Measurements from ENCODE around the gene VAV1.

The VAV1 gene, protein sequence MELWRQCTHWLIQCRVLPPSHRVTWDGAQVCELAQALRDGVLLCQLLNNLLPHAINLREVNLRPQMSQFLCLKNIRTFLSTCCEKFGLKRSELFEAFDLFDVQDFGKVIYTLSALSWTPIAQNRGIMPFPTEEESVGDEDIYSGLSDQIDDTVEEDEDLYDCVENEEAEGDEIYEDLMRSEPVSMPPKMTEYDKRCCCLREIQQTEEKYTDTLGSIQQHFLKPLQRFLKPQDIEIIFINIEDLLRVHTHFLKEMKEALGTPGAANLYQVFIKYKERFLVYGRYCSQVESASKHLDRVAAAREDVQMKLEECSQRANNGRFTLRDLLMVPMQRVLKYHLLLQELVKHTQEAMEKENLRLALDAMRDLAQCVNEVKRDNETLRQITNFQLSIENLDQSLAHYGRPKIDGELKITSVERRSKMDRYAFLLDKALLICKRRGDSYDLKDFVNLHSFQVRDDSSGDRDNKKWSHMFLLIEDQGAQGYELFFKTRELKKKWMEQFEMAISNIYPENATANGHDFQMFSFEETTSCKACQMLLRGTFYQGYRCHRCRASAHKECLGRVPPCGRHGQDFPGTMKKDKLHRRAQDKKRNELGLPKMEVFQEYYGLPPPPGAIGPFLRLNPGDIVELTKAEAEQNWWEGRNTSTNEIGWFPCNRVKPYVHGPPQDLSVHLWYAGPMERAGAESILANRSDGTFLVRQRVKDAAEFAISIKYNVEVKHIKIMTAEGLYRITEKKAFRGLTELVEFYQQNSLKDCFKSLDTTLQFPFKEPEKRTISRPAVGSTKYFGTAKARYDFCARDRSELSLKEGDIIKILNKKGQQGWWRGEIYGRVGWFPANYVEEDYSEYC

DNA sequence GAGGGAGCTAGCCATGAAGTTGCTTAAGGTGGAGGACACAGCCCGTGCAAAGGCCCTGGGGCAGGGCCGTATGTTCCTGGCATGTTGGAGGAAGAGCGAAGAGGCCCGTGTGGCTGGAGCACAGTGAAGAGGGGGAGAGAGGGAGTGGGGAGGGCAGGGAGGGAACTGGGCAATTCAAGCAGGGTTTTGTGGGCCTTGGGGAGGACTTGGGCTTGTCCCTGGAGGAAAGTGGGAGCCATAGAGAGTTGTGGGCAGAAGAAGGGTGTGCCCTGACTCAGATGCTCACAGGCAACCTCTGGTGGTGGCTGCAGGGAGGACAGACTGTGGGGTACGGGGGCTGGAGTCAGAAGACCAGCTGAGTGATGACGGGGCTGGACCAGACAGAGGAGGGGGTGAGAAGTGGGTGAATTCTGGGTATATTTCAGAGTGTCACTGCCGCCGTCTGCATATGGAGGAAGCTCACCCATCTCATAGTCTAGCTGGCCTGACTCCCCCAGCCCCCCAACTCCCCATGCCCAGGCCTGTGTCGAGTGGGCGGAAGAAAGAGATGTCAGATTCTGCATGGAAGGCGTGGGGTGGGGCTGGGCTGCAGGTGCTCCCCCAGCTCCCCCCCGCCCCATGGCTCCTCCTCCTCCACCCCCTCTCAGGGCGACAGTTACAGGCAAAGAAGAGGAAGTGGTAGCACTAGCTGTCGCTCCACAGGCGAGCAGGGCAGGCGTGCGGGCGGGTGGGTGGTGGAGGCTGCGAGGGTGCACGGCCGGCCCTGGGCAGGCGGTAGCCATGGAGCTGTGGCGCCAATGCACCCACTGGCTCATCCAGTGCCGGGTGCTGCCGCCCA is at the start of gene VAV1:
Gene VAV1 (plus strand): TSS at position 681 of the 838 bp plus-strand sequence. CDS start 100 bp downstream, at position 781.
- H3K79me2 ChIP-seq (ENCODE audit: low read length), result peaks cover 55% of the 10 kb centered on the region
- peak within 1 kb of the TSS; percentile 64 for H3K27ac ChIP-seq (ENCODE audit: low read length)
- no peaks in the 10 kb centered on the region for H3K9me2 ChIP-seq (replicated peaks; ENCODE audit: insufficient read depth, low read length)
- no peaks in the 10 kb centered on the region for H3K27me3 ChIP-seq (replicated peaks; ENCODE audit: insufficient read depth, low read length)
- H3K4me3 ChIP-seq (ENCODE audit: low read length), result peak within 1 kb of the TSS; percentile 96
- peaks cover 5% of the 10 kb centered on the region; the same call in 1 of the 2 replicates for H4K20me1 ChIP-seq (ENCODE audit: insufficient read depth, low read length)
- no peaks in the 10 kb centered on the region for H3K9me3 ChIP-seq (replicated peaks; ENCODE audit: insufficient read depth, low read length)
- DNase-seq, result peak; percentile 92
- peak within 1 kb of the TSS; percentile 83 for H3K9ac ChIP-seq (ENCODE audit: low read length)
- H3K36me3 ChIP-seq (replicated peaks; ENCODE audit: insufficient read depth, low read length), result peaks cover 5% of the 10 kb centered on the region; the same call in 1 of the 2 replicates
- peaks cover 25% of the 10 kb centered on the region for H3K4me1 ChIP-seq (ENCODE audit: low read length)
- H3F3A ChIP-seq (ENCODE audit: insufficient read depth, low read length), result peaks cover 28% of the 10 kb centered on the region
- peak within 1 kb of the TSS; percentile 68 for H3K4me2 ChIP-seq (ENCODE audit: low read depth, low read length)
- H2AFZ ChIP-seq (ENCODE audit: low read length), result peak within 1 kb of the TSS; percentile 25; the same call in 1 of the 2 replicates
- no peak for TF ChIP-seq EZH2phosphoT487 (IDR thresholded peaks at IDR 0.05; ENCODE audit: low read length)
- TF ChIP-seq, protein P1, sequence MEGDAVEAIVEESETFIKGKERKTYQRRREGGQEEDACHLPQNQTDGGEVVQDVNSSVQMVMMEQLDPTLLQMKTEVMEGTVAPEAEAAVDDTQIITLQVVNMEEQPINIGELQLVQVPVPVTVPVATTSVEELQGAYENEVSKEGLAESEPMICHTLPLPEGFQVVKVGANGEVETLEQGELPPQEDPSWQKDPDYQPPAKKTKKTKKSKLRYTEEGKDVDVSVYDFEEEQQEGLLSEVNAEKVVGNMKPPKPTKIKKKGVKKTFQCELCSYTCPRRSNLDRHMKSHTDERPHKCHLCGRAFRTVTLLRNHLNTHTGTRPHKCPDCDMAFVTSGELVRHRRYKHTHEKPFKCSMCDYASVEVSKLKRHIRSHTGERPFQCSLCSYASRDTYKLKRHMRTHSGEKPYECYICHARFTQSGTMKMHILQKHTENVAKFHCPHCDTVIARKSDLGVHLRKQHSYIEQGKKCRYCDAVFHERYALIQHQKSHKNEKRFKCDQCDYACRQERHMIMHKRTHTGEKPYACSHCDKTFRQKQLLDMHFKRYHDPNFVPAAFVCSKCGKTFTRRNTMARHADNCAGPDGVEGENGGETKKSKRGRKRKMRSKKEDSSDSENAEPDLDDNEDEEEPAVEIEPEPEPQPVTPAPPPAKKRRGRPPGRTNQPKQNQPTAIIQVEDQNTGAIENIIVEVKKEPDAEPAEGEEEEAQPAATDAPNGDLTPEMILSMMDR (IDR thresholded peaks at IDR 0.05; ENCODE audit: low read length), result peak; percentile 74

DNA sequence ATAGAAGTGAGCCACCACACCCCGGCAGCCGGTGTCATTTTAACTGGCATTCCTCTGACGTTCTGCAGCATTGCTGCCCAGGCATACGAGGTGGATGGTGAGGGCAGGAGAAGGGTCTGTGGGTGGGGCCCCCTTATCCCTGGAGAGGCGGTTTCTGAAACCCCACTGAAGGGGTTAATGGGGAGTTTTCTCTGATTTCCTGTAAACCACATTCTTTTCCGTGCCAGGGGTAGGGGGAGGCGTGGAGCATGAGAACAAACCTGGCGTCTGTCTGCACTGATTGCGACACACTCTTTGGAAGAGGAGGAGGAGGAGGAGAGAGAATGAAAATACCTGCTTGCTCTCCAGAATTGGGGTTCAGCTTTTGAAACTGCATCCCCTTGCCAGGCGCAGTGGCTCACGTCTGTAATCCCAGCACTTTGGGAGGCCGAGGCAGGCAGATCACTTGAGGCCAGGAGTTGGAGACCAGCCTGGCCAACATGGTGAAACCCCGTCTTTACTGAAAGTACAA is 49.3 kb upstream of the VAV1 start:
- Histone ChIP-seq H3K4me2 (ENCODE audit: low read depth, low read length) (no peak overlapping the region), H3K27ac (ENCODE audit: low read length) (no peak overlapping the region), H3K79me2 (ENCODE audit: low read length) (no peaks in the 10 kb centered on the region), H3K4me3 (ENCODE audit: low read length) (no peak overlapping the region), H3K36me3 (replicated peaks; ENCODE audit: insufficient read depth, low read length) (no peaks in the 10 kb centered on the region), H3K4me1 (ENCODE audit: low read length) (peaks cover 2% of the 10 kb centered on the region), H3K9me3 (replicated peaks; ENCODE audit: insufficient read depth, low read length) (no peaks in the 10 kb centered on the region), H3K27me3 (replicated peaks; ENCODE audit: insufficient read depth, low read length) (peaks cover 15% of the 10 kb centered on the region; the same call in 1 of the 2 replicates), H2AFZ (ENCODE audit: low read length) (no peak overlapping the region), H3K9ac (ENCODE audit: low read length) (no peak overlapping the region), H3K9me2 (replicated peaks; ENCODE audit: insufficient read depth, low read length) (no peaks in the 10 kb centered on the region), H4K20me1 (ENCODE audit: insufficient read depth, low read length) (no peaks in the 10 kb centered on the region), H3F3A (ENCODE audit: insufficient read depth, low read length) (no peaks in the 10 kb centered on the region; the same call in 1 of the 2 replicates)
- DNase-seq, result no peak
- TF ChIP-seq EZH2 (optimal IDR thresholded peaks at IDR 0.05; ENCODE audit: low read depth, low read length) (no peak), EZH2phosphoT487 (IDR thresholded peaks at IDR 0.05; ENCODE audit: low read length) (no peak)

DNA sequence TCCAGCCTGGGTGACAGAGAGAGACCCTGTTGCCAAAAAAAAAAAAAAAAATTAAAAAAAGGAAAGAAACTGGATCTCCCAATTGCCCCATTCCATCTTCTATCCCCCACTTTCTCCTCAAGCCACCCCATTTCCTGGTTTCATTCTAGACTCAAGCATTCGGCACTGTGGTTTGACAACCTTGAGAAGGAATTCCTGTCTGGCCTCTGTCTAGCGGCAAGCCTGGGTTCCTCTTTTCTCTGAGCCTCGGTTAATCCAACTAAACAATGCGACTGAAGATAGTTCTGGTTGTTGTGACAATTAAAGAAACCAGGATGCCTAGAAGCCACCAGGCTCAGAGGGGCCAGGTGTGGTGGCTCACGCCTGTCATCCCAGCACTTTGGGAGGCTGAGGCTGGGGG is 48.8 kb upstream of the VAV1 start:
- Histone ChIP-seq H3K4me1 (ENCODE audit: low read length) (peaks cover 8% of the 10 kb centered on the region), H2AFZ (ENCODE audit: low read length) (no peak overlapping the region), H3F3A (ENCODE audit: insufficient read depth, low read length) (no peaks in the 10 kb centered on the region; the same call in 1 of the 2 replicates), H3K4me2 (ENCODE audit: low read depth, low read length) (no peak overlapping the region), H3K27me3 (replicated peaks; ENCODE audit: insufficient read depth, low read length) (peaks cover 15% of the 10 kb centered on the region; the same call in 1 of the 2 replicates), H3K9me2 (replicated peaks; ENCODE audit: insufficient read depth, low read length) (no peaks in the 10 kb centered on the region), H3K4me3 (ENCODE audit: low read length) (no peak overlapping the region), H3K9me3 (replicated peaks; ENCODE audit: insufficient read depth, low read length) (no peaks in the 10 kb centered on the region), H3K27ac (ENCODE audit: low read length) (no peak overlapping the region), H3K9ac (ENCODE audit: low read length) (no peak overlapping the region), H4K20me1 (ENCODE audit: insufficient read depth, low read length) (no peaks in the 10 kb centered on the region), H3K79me2 (ENCODE audit: low read length) (no peaks in the 10 kb centered on the region), H3K36me3 (replicated peaks; ENCODE audit: insufficient read depth, low read length) (no peaks in the 10 kb centered on the region)
- TF ChIP-seq, protein P1 (IDR thresholded peaks at IDR 0.05; ENCODE audit: low read length), result no peak
- TF ChIP-seq EZH2 (optimal IDR thresholded peaks at IDR 0.05; ENCODE audit: low read depth, low read length) (no peak), EZH2phosphoT487 (IDR thresholded peaks at IDR 0.05; ENCODE audit: low read length) (no peak)
- no peak for DNase-seq

Data from MM.1S (cell line).